ENCODE measurements around the gene SMIM10L1. TPM values are rescaled to one million over a fixed set of nuclear protein-coding genes. Genes with fewer than 3 reads are reported as not detected.

Gene SMIM10L1
- total RNA-seq, 1 experiment from 2014 or later: 8.5 TPM

GRCh38 chr12:11183011-11183410, 12.0 kb downstream of the SMIM10L1 start:
- DNase-seq (ENCODE audit: low read depth): no peak

- no peak for DNase-seq (ENCODE audit: low read depth)
These were observed 15.8 kb downstream of the SMIM10L1 start, which contains the start of gene TAS2R42 for GRCh38 chr12:11186837-11187236. Gene TAS2R42 (minus strand): TSS chr12:11186937. CDS start chr12:11186937, 0 bp downstream.

GRCh38 chr12:11202811-11203210, 31.8 kb downstream of the SMIM10L1 start:
- DNase-seq (ENCODE audit: low read depth): no peak

- DNase-seq (ENCODE audit: low read depth): no peak
These were observed 33.2 kb downstream of the SMIM10L1 start for GRCh38 chr12:11204173-11204572.

GRCh38 chr12:11209113-11209512, 38.1 kb downstream of the SMIM10L1 start:
- DNase-seq (ENCODE audit: low read depth): no peak

Other genes with a start within 250 kb of the SMIM10L1 start
- 1.0 TPM in 1 of 2 replicates, not detected in the other for gene PRH2, start 242.0 kb upstream of the SMIM10L1 start, total RNA-seq (2014; rRNA removed)
- gene TAS2R14, start 231.9 kb upstream of the SMIM10L1 start, total RNA-seq (2014; rRNA removed): 1.7 and 1.8 TPM in 2 replicates
- gene TAS2R50, start 184.3 kb upstream of the SMIM10L1 start, total RNA-seq (2014; rRNA removed): 0.58 and 0.75 TPM in 2 replicates
- gene TAS2R20, start 172.9 kb upstream of the SMIM10L1 start, total RNA-seq (2014; rRNA removed): 0.51 and 0.75 TPM in 2 replicates
- gene TAS2R19, start 148.6 kb upstream of the SMIM10L1 start, total RNA-seq (2014; rRNA removed): 0.75 and 1.9 TPM in 2 replicates
- gene TAS2R31, start 139.8 kb upstream of the SMIM10L1 start, total RNA-seq (2014; rRNA removed): 1.4 and 1.5 TPM in 2 replicates
- gene TAS2R46, start 108.9 kb upstream of the SMIM10L1 start, total RNA-seq (2014; rRNA removed): 0.11 and 0.13 TPM in 2 replicates
- gene TAS2R43, start 78.9 kb upstream of the SMIM10L1 start, total RNA-seq (2014; rRNA removed): 0.19 and 0.52 TPM in 2 replicates
- gene TAS2R30, start 36.5 kb upstream of the SMIM10L1 start, total RNA-seq (2014; rRNA removed): 0.32 and 0.57 TPM in 2 replicates
- gene TAS2R42, start 15.7 kb downstream of the SMIM10L1 start, total RNA-seq (2014; rRNA removed): not detected in 2 replicates
- gene PRB3, start 98.5 kb downstream of the SMIM10L1 start, total RNA-seq (2014; rRNA removed): not detected in 2 replicates
- gene PRB4, start 139.2 kb downstream of the SMIM10L1 start, total RNA-seq (2014; rRNA removed): not detected in 2 replicates
- not detected in 2 replicates for gene PRB2, start 224.4 kb downstream of the SMIM10L1 start, total RNA-seq (2014; rRNA removed)

Measured in LHCN-M2 (cell line).